ENCODE data around the gene RNF212B. TPM values are rescaled to one million over a fixed set of nuclear protein-coding genes. Genes with fewer than 3 reads are reported as not detected.

Gene RNF212B
- total RNA-seq, 1 donor from 2014 or later: not detected

DNA sequence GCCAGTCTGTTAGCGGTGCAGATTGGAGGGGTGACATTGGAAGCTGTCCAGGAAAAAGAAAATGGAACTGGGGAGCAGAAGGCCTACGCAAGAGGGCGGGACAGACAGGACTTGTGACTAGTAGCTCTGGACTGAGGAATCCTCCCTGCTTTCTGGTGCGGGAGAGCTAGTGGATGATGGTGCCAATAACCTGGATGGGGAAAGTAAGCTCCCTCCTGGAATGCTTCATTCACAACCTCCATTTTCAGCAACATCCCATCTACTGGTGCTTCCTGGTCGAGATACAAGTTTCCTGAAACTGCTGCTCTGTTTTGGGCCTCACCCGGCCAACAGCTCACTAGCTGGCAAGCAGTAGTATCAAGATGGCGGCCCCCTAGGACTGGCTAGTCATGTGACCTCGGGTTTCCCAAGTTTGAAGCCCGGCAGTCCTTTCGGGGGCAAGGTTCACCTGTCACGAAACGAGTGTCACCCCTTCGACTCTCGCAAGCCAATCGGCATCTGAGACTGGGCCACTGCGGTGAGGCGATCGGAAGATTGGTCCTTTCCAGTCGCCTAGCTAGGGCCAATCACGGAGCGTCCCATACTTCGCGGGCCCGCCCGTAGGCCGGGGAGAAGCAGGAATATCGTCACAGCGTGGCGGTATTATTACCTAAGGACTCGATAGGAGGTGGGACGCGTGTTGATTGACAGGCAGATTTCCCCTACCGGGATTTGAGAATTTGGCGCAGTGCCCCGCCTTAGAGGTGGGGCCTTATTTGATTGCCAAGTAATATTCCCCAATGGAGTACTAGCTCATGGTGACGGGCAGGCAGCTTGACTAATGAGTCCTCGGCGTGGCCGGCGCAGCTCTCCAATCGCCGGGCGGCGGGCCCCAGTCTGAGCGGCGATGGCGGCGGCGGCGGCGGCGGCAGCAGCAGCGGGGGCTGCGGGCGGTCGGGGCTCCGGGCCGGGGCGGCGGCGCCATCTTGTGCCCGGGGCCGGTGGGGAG lies 83.1 kb downstream of the RNF212B start, which contains the start of gene PABPN1:
Gene PABPN1 (plus strand): TSS at position 874 of the 988 bp plus-strand sequence. CDS start 13 bp downstream, at position 887.
- Histone ChIP-seq H3K27me3 (ENCODE audit: control insufficient read depth, insufficient read depth, low read length) (no peaks in the 10 kb centered on the region), H3K4me3 (ENCODE audit: low read depth, low read length) (peak within 1 kb of the TSS; percentile 96), H3K36me3 (ENCODE audit: control insufficient read depth, insufficient read depth, low read length) (no peaks in the 10 kb centered on the region)
- TF ChIP-seq, protein P1, sequence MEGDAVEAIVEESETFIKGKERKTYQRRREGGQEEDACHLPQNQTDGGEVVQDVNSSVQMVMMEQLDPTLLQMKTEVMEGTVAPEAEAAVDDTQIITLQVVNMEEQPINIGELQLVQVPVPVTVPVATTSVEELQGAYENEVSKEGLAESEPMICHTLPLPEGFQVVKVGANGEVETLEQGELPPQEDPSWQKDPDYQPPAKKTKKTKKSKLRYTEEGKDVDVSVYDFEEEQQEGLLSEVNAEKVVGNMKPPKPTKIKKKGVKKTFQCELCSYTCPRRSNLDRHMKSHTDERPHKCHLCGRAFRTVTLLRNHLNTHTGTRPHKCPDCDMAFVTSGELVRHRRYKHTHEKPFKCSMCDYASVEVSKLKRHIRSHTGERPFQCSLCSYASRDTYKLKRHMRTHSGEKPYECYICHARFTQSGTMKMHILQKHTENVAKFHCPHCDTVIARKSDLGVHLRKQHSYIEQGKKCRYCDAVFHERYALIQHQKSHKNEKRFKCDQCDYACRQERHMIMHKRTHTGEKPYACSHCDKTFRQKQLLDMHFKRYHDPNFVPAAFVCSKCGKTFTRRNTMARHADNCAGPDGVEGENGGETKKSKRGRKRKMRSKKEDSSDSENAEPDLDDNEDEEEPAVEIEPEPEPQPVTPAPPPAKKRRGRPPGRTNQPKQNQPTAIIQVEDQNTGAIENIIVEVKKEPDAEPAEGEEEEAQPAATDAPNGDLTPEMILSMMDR (IDR thresholded peaks at IDR 0.05; ENCODE audit: insufficient read depth, low read length, poor library complexity, severe bottlenecking): no peak
- DNase-seq (ENCODE audit: low read depth): peak; percentile 99

DNA sequence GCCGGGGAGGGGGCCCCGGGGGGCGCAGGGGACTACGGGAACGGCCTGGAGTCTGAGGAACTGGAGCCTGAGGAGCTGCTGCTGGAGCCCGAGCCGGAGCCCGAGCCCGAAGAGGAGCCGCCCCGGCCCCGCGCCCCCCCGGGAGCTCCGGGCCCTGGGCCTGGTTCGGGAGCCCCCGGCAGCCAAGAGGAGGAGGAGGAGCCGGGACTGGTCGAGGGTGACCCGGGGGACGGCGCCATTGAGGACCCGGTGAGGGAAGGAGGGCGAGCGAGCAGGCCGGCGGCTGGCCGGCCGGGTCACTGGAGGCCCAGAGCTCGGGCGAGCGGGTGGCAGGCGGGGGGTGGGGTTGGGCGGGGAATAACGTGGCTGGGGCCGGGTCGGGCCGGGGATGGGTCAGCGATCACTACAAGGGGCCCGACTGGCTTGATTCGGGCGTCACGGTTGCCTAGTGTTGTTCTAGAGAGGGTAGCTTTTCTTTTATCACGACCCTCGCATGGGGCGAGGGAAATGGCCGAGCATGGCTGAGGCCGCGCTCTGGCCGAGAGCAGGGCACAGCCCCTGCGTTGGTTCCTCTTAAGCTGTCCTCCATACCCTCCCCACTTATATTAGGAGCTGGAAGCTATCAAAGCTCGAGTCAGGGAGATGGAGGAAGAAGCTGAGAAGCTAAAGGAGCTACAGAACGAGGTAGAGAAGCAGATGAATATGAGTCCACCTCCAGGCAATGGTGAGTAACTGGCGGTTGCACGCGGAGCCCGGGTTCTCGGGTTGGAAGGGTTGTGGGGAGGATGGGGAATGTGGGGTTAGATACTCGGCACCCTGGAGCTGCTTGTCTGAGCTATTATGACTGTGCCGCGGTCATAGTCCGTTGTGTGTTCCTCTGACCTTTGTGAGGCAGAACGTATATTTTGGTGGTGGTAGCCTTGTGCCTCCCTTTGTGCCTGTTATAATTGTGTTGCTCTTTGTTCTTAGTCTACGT lies 84.1 kb downstream of the RNF212B start:
- H3K4me3 ChIP-seq (ENCODE audit: low read depth, low read length): peak overlapping the region; percentile 96
- H3K27me3 ChIP-seq (ENCODE audit: control insufficient read depth, insufficient read depth, low read length): no peaks in the 10 kb centered on the region
- no peaks in the 10 kb centered on the region for H3K36me3 ChIP-seq (ENCODE audit: control insufficient read depth, insufficient read depth, low read length)
- TF ChIP-seq, protein P1 (IDR thresholded peaks at IDR 0.05; ENCODE audit: insufficient read depth, low read length, poor library complexity, severe bottlenecking): no peak
- DNase-seq (ENCODE audit: low read depth): no peak

Other genes with a start within 250 kb of the RNF212B start
- gene C14orf93, start 227.8 kb upstream of the RNF212B start, total RNA-seq: 8.4 and 9.7 TPM in 2 replicates
- 199 and 244 TPM in 2 replicates for gene PSMB5, start 203.0 kb upstream of the RNF212B start, total RNA-seq
- gene PSMB11, start 195.7 kb upstream of the RNF212B start, total RNA-seq: not detected in 2 replicates
- 5.9 and 7.0 TPM in 2 replicates for gene CDH24, start 180.4 kb upstream of the RNF212B start, total RNA-seq
- 72.6 and 83.4 TPM in 2 replicates for gene ACIN1, start 142.8 kb upstream of the RNF212B start, total RNA-seq
- 27.5 and 33.3 TPM in 2 replicates for gene C14orf119, start 142.4 kb upstream of the RNF212B start, total RNA-seq
- not detected in 2 replicates for gene CIROP, start 132.9 kb upstream of the RNF212B start, total RNA-seq
- not detected in 2 replicates for gene CEBPE, start 118.7 kb upstream of the RNF212B start, total RNA-seq
- 2.3 and 3.5 TPM in 2 replicates for gene SLC7A8, start 54.3 kb upstream of the RNF212B start, total RNA-seq
- 11.9 and 24.3 TPM in 2 replicates for gene HOMEZ, start 48.2 kb downstream of the RNF212B start, total RNA-seq
- 2.5 and 2.9 TPM in 2 replicates for gene PPP1R3E, start 64.9 kb downstream of the RNF212B start, total RNA-seq
- gene BCL2L2, start 68.9 kb downstream of the RNF212B start, total RNA-seq: 16.2 and 21.3 TPM in 2 replicates
- 61.4 and 70.7 TPM in 2 replicates for gene PABPN1, start 83.5 kb downstream of the RNF212B start, total RNA-seq
- gene SLC22A17, start 115.0 kb downstream of the RNF212B start, total RNA-seq: 7.8 and 13.1 TPM in 2 replicates
- gene EFS, start 127.2 kb downstream of the RNF212B start, total RNA-seq: 10.8 and 15.4 TPM in 2 replicates
- not detected in 2 replicates for gene IL25, start 134.9 kb downstream of the RNF212B start, total RNA-seq
- gene CMTM5, start 139.1 kb downstream of the RNF212B start, total RNA-seq: not detected in 2 replicates
- gene MYH6, start 170.3 kb downstream of the RNF212B start, total RNA-seq: not detected in 2 replicates
- not detected in 2 replicates for gene MYH7, start 197.7 kb downstream of the RNF212B start, total RNA-seq
- 43.4 and 48.1 TPM in 2 replicates for gene NGDN, start 231.8 kb downstream of the RNF212B start, total RNA-seq